K562 (cell line): ENCODE measurements around the gene OCEL1. TPM values are rescaled to one million over a fixed set of nuclear protein-coding genes. Genes with fewer than 3 reads are reported as not detected.

Experiments used
- ARID3B ChIP-seq: fragments of 250-450 bp; sonication (Bioruptor Pico); IDR thresholded peaks from 2 replicates; pipeline ENCODE4 v1.4.0; 2020; ENCODE audit warnings: borderline replicate concordance
- ATF7 ChIP-seq: fragments of 450-650 bp; IDR thresholded peaks from 2 replicates; pipeline ENCODE4 v1.7.1; 2014; ENCODE audit warnings: mild to moderate bottlenecking, moderate library complexity
- CTCF ChIP-seq, 3 experiments: IDR thresholded peaks in 2 of 3; conservative IDR thresholded peaks in 1 of 3; 2 replicates each; pipeline ENCODE4 v1.5.1; 2011 to 2012; ENCODE audit warnings: low read length in 3 of 3, mild to moderate bottlenecking in 3 of 3, control low read depth in 2 of 3, improper control_type of control experiment in 1 of 3, inconsistent platforms in 1 of 3, low read depth in 1 of 3, mixed read lengths in 1 of 3, moderate library complexity in 1 of 3; ENCODE audit not compliant: insufficient read depth in 2 of 3
- EHMT2 ChIP-seq: fragments of 450-650 bp; IDR thresholded peaks from 2 replicates; pipeline ENCODE4 v1.6.1; 2018; ENCODE audit warnings: antibody characterized with exemption
- POLR2A ChIP-seq: fragments of 450-650 bp; conservative IDR thresholded peaks from 2 replicates; pipeline ENCODE4 v1.6.1; 2016
- TOE1 ChIP-seq, 2 experiments: fragments of 450-650 bp in 1 of 2; sonication (generic) in 1 of 2; formaldehyde crosslinking in 1 of 2; IDR thresholded peaks; 2 replicates each; pipeline versions ENCODE4 v1.7.1 to v1.8.0; 2016 to 2022; ENCODE audit warnings: borderline replicate concordance in 2 of 2, mild to moderate bottlenecking in 2 of 2, antibody characterized with exemption in 1 of 2, inconsistent platforms in 1 of 2, low read depth in 1 of 2, missing genetic modification reagents in 1 of 2, moderate library complexity in 1 of 2
- ZBTB5 ChIP-seq: fragments of 450-650 bp; IDR thresholded peaks from 2 replicates; pipeline ENCODE4 v1.6.1; 2017; ENCODE audit warnings: antibody characterized with exemption
- ZNF212 ChIP-seq: fragments of 450-650 bp; formaldehyde crosslinking; IDR thresholded peaks from 2 replicates; pipeline ENCODE4 v1.4.0; 2020; ENCODE audit warnings: mild to moderate bottlenecking
- ZNF444 ChIP-seq: fragments of 250-450 bp; sonication (Bioruptor Pico); IDR thresholded peaks from 2 replicates; pipeline ENCODE4 v1.4.0; 2020; ENCODE audit warnings: mild to moderate bottlenecking, moderate library complexity
- polyA plus RNA-seq, 8 experiments: library from polyadenylated mRNA; depleted of rRNA in 4 of 8; stranded (reverse) in 5 of 8; unstranded in 3 of 8; fragments of >200 nt; fragmentation: Nextera tagmentation in 2 of 8; fragmentation: Illumina TruSeq in 1 of 8; extraction: Ambion mirVana in 2 of 8; extraction: Trizol in 1 of 8; gene quantifications; 2 replicates each; pipeline versions ENCODE4 v1.2.1 to v1.2.3, GENCODE V29; 2011 to 2014; ENCODE audit warnings: inconsistent platforms in 1 of 8, missing spikeins in 1 of 8
- total RNA-seq, 7 experiments: library from RNA; depleted of rRNA in 6 of 7; stranded (reverse); fragments of >200 nt in 6 of 7; fragmentation: Illumina TruSeq in 2 of 7; extraction: Trizol in 2 of 7; gene quantifications; 2 replicates each; pipeline versions ENCODE4 v1.2.1 to v1.2.3, GENCODE V29; 2011 to 2021; ENCODE audit warnings: low replicate concordance in 1 of 7
- TF ChIP-seq, protein P1 (sequence below): fragments of 450-650 bp; IDR thresholded peaks from 2 replicates; pipeline ENCODE4 v1.6.1; 2016; ENCODE audit warnings: mild to moderate bottlenecking, moderate library complexity

The OCEL1 gene
- total and polyA plus RNA-seq, 9 of the 15 experiments (the other 6 are each of a cell fraction or from before 2014, with no cell fraction given): 8.0 to 38.0 (median 12.4) TPM

DNA sequence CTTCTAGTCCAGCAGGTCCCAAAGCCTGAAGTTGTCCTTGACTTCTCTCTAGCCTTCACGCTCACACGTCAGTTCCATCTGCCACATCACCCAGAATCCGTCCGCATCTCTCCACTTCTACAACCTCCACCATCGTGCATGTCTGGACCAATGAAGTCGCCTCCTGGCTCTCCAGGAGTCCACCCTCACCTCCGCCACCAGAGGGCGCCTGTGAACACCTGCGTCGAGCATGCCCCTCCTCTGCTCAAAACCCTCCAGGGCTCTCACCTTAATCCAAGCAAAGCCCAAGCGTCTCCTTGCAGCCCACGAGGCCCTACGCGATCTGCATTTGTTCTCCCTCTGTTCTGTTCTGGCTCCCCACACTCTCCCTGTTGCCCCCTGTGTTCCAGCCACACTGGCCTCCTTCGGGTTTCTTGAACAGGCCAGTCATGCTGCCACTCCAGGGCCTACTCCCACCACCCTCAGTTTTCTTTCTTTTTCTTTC is 34.9 kb downstream of the OCEL1 start (continued):
- TF ChIP-seq, protein P1, sequence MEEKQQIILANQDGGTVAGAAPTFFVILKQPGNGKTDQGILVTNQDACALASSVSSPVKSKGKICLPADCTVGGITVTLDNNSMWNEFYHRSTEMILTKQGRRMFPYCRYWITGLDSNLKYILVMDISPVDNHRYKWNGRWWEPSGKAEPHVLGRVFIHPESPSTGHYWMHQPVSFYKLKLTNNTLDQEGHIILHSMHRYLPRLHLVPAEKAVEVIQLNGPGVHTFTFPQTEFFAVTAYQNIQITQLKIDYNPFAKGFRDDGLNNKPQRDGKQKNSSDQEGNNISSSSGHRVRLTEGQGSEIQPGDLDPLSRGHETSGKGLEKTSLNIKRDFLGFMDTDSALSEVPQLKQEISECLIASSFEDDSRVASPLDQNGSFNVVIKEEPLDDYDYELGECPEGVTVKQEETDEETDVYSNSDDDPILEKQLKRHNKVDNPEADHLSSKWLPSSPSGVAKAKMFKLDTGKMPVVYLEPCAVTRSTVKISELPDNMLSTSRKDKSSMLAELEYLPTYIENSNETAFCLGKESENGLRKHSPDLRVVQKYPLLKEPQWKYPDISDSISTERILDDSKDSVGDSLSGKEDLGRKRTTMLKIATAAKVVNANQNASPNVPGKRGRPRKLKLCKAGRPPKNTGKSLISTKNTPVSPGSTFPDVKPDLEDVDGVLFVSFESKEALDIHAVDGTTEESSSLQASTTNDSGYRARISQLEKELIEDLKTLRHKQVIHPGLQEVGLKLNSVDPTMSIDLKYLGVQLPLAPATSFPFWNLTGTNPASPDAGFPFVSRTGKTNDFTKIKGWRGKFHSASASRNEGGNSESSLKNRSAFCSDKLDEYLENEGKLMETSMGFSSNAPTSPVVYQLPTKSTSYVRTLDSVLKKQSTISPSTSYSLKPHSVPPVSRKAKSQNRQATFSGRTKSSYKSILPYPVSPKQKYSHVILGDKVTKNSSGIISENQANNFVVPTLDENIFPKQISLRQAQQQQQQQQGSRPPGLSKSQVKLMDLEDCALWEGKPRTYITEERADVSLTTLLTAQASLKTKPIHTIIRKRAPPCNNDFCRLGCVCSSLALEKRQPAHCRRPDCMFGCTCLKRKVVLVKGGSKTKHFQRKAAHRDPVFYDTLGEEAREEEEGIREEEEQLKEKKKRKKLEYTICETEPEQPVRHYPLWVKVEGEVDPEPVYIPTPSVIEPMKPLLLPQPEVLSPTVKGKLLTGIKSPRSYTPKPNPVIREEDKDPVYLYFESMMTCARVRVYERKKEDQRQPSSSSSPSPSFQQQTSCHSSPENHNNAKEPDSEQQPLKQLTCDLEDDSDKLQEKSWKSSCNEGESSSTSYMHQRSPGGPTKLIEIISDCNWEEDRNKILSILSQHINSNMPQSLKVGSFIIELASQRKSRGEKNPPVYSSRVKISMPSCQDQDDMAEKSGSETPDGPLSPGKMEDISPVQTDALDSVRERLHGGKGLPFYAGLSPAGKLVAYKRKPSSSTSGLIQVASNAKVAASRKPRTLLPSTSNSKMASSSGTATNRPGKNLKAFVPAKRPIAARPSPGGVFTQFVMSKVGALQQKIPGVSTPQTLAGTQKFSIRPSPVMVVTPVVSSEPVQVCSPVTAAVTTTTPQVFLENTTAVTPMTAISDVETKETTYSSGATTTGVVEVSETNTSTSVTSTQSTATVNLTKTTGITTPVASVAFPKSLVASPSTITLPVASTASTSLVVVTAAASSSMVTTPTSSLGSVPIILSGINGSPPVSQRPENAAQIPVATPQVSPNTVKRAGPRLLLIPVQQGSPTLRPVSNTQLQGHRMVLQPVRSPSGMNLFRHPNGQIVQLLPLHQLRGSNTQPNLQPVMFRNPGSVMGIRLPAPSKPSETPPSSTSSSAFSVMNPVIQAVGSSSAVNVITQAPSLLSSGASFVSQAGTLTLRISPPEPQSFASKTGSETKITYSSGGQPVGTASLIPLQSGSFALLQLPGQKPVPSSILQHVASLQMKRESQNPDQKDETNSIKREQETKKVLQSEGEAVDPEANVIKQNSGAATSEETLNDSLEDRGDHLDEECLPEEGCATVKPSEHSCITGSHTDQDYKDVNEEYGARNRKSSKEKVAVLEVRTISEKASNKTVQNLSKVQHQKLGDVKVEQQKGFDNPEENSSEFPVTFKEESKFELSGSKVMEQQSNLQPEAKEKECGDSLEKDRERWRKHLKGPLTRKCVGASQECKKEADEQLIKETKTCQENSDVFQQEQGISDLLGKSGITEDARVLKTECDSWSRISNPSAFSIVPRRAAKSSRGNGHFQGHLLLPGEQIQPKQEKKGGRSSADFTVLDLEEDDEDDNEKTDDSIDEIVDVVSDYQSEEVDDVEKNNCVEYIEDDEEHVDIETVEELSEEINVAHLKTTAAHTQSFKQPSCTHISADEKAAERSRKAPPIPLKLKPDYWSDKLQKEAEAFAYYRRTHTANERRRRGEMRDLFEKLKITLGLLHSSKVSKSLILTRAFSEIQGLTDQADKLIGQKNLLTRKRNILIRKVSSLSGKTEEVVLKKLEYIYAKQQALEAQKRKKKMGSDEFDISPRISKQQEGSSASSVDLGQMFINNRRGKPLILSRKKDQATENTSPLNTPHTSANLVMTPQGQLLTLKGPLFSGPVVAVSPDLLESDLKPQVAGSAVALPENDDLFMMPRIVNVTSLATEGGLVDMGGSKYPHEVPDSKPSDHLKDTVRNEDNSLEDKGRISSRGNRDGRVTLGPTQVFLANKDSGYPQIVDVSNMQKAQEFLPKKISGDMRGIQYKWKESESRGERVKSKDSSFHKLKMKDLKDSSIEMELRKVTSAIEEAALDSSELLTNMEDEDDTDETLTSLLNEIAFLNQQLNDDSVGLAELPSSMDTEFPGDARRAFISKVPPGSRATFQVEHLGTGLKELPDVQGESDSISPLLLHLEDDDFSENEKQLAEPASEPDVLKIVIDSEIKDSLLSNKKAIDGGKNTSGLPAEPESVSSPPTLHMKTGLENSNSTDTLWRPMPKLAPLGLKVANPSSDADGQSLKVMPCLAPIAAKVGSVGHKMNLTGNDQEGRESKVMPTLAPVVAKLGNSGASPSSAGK: no peak; the same call in 1 of the 2 replicates
- TF ChIP-seq CTCF (IDR thresholded peaks at IDR 0.05 in 2 of 3, conservative IDR thresholded peaks at IDR 0.05 in 1 of 3; ENCODE audit: insufficient read depth in 2 of 3, low read depth in 1 of 3, low read length in 3 of 3): peak; percentile 90 to 99 (median 94)
- 0 out of 2 replicates have a peak, but pooled peaks have one; percentile 37 for TF ChIP-seq POLR2A
- 0 out of 2 replicates have a peak, but pooled peaks have one; percentile 35 for TF ChIP-seq ATF7
- 0 out of 2 replicates have a peak, but pooled peaks have one; percentile 36 for TF ChIP-seq EHMT2
- peak; percentile 45; the same call in 1 of the 2 replicates for TF ChIP-seq TOE1 (IDR thresholded peaks at IDR 0.05; ENCODE audit: borderline replicate concordance)
- TF ChIP-seq TOE1 (CRISPR knock-in tag; IDR thresholded peaks at IDR 0.05; ENCODE audit: borderline replicate concordance, low read depth): no peak
- TF ChIP-seq ZNF212 (CRISPR knock-in tag): no peak
- TF ChIP-seq ARID3B (CRISPR knock-in tag): no peak
- no peak for TF ChIP-seq ZNF444
- no peak for TF ChIP-seq ZBTB5
